CD4-positive, alpha-beta T cell (primary cell): Measurements from ENCODE around the gene MYCN. TPM values are rescaled to one million over a fixed set of nuclear protein-coding genes. Genes with fewer than 3 reads are reported as not detected.
"Not testable (repeated sequence)": the region's sequence is repeated elsewhere in the genome, so short reads cannot be mapped to it uniquely, and the experiment has no call there.

Experiments used
- ATAC-seq: fragments of 200-7000 bp; cut with Tn5 transposase; one replicate; pipeline ENCODE4 v1.10.0; 2022; ENCODE audit warnings: mild to moderate bottlenecking; ENCODE audit not compliant: poor library complexity
- CTCF ChIA-PET: fragments of 350-600 bp; sonication (Branson Sonifier 250); formaldehyde crosslinking; loops from one replicate; lab custom pipeline; 2021; ENCODE audit warnings: antibody characterized with exemption, inconsistent platforms; lab: Charles Lee
- POLR2A ChIA-PET: fragments of 350-600 bp; sonication (Branson Sonifier 250); formaldehyde crosslinking; loops from one replicate; lab custom pipeline; 2021; ENCODE audit warnings: antibody characterized with exemption, inconsistent platforms; lab: Charles Lee
- DNase-seq, 14 experiments: peaks; one replicate each; pipeline ENCODE4 v3.0.0-alpha.2; 2013 to 2020; ENCODE audit warnings: mixed read lengths in 2 of 14
- H3K27ac ChIP-seq, 2 donors: one replicate each; pipeline versions ENCODE4 v1.5.1 to v1.7.0; 2013; ENCODE audit warnings: low read length in 2 of 2, low read depth in 1 of 2, mild to moderate bottlenecking in 1 of 2
- H3K27me3 ChIP-seq, 2 experiments: 1 replicate in 1 of 2; 2 replicates in 1 of 2; pipeline versions ENCODE4 v1.6.1 to v1.7.0; 2013; ENCODE audit warnings: low read length in 2 of 2, control low read depth in 1 of 2, mild to moderate bottlenecking in 1 of 2, moderate library complexity in 1 of 2; ENCODE audit not compliant: insufficient read depth in 2 of 2, control insufficient read depth in 1 of 2
- H3K36me3 ChIP-seq: one replicate; pipeline ENCODE4 v1.6.1; 2013; ENCODE audit warnings: low read length, control low read depth; ENCODE audit not compliant: insufficient read depth
- H3K4me1 ChIP-seq: one replicate; pipeline ENCODE4 v1.6.1; 2013; ENCODE audit warnings: low read length, control low read depth; ENCODE audit not compliant: insufficient read depth
- H3K4me3 ChIP-seq: one replicate; pipeline ENCODE4 v1.5.1; 2013; ENCODE audit warnings: mild to moderate bottlenecking, low read length, moderate library complexity
- H3K9me3 ChIP-seq, 2 experiments: 1 replicate in 1 of 2; 2 replicates in 1 of 2; pipeline versions ENCODE4 v1.6.1 to v1.7.0; 2013; ENCODE audit warnings: low read length in 2 of 2, mild to moderate bottlenecking in 2 of 2, control low read depth in 1 of 2, moderate library complexity in 1 of 2; ENCODE audit not compliant: control insufficient read depth in 1 of 2, insufficient read depth in 1 of 2
- H3K27ac Mint-ChIP-seq: one replicate; pipeline ENCODE4 v1.8.0; 2020; ENCODE audit warnings: mixed read lengths
- H3K27me3 Mint-ChIP-seq: one replicate; pipeline ENCODE4 v1.8.0; 2021; ENCODE audit warnings: mixed read lengths
- H3K36me3 Mint-ChIP-seq: one replicate; pipeline ENCODE4 v1.8.0; 2021; ENCODE audit warnings: low read depth, mixed read lengths
- H3K4me1 Mint-ChIP-seq: one replicate; pipeline ENCODE4 v1.8.0; 2021; ENCODE audit warnings: low read depth, mixed read lengths
- H3K4me3 Mint-ChIP-seq: one replicate; pipeline ENCODE4 v1.8.0; 2020; ENCODE audit warnings: mild to moderate bottlenecking, mixed read lengths
- H3K9me3 Mint-ChIP-seq: one replicate; pipeline ENCODE4 v1.8.0; 2020; ENCODE audit warnings: mixed read lengths
- CTCF ChIP-seq: fragments of 200-600 bp; IDR thresholded peaks from one replicate; pipeline ENCODE4 v1.8.0; 2022; ENCODE audit warnings: antibody characterized with exemption, mild to moderate bottlenecking
- intact Hi-C, 2 experiments: fragments of 100-400 bp; cut with DNase I in 1 of 2; cut with micrococcal nuclease in 1 of 2; formaldehyde crosslinking; loops; one replicate each; pipeline versions ENCODE4 v1.15.1 to v1.9.0; 2023 to 2025; cut with DNase I, micrococcal nuclease
- total RNA-seq, 174 experiments: library from RNA in 2 of 174; stranded (reverse) in 2 of 174; gene quantifications; one replicate each; pipeline ENCODE4 v1.2.3 and lab custom pipeline; 2021 to 2026

Gene MYCN
- total RNA-seq, 2 experiments from 2014 or later = 0.19 TPM; not detected in 1

- intact Hi-C loops = no loop called here
- H3K4me3 Mint-ChIP-seq = no peak overlapping the region
- Histone ChIP-seq H3K27me3 (no peaks in the 10 kb centered on the region), H3K36me3 (no peaks in the 10 kb centered on the region), H3K27ac (no peak overlapping the region), H3K4me1 (no peaks in the 10 kb centered on the region), H3K9me3 (no peaks in the 10 kb centered on the region), H3K4me3 (no peak overlapping the region)
- ChIA-PET CTCF (no interaction called here), POLR2A (no interaction called here)
- H3K9me3 Mint-ChIP-seq = no peaks in the 10 kb centered on the region
- peaks cover 10% of the 10 kb centered on the region for H3K27me3 Mint-ChIP-seq
- DNase-seq (no peak), ATAC-seq (no peak)
- no peak overlapping the region for H3K27ac Mint-ChIP-seq
- H3K4me1 Mint-ChIP-seq = no peaks in the 10 kb centered on the region
- no peaks in the 10 kb centered on the region for H3K36me3 Mint-ChIP-seq
- TF ChIP-seq CTCF = no peak
Observed at GRCh38 chr2:15908371-15908770, 32.0 kb upstream of the MYCN start.

GRCh38 chr2:15909157-15909556, 31.2 kb upstream of the MYCN start:
- H3K4me3 Mint-ChIP-seq = no peak overlapping the region
- H3K9me3 Mint-ChIP-seq = no peaks in the 10 kb centered on the region
- POLR2A ChIA-PET = no interaction called here

GRCh38 chr2:15909736-15910135, 30.6 kb upstream of the MYCN start:
- ATAC-seq = no peak
- ChIA-PET POLR2A (no interaction called here), CTCF (no interaction called here)
- H3K4me1 ChIP-seq = no peaks in the 10 kb centered on the region
- H3K36me3 ChIP-seq = no peaks in the 10 kb centered on the region
- H3K36me3 Mint-ChIP-seq = no peaks in the 10 kb centered on the region
- no peak for TF ChIP-seq CTCF
- no peak overlapping the region for H3K4me3 ChIP-seq
- no peak overlapping the region for H3K27ac Mint-ChIP-seq
- H3K9me3 ChIP-seq = no peaks in the 10 kb centered on the region
- H3K4me3 Mint-ChIP-seq = no peak overlapping the region
- DNase-seq = no peak
- H3K27me3 ChIP-seq = no peaks in the 10 kb centered on the region
- intact Hi-C loops = no loop called here
- no peaks in the 10 kb centered on the region for H3K9me3 Mint-ChIP-seq
- H3K27ac ChIP-seq = no peak overlapping the region
- H3K4me1 Mint-ChIP-seq = no peaks in the 10 kb centered on the region
- peaks cover 10% of the 10 kb centered on the region for H3K27me3 Mint-ChIP-seq

More at GRCh38 chr2:15909157-15909556, 31.2 kb upstream of the MYCN start:
- no peak overlapping the region for H3K4me3 ChIP-seq
- H3K36me3 ChIP-seq = no peaks in the 10 kb centered on the region
- no peak for TF ChIP-seq CTCF
- CTCF ChIA-PET = no interaction called here
- no peak overlapping the region for H3K27ac ChIP-seq
- no peaks in the 10 kb centered on the region for H3K36me3 Mint-ChIP-seq
- DNase-seq (no peak), ATAC-seq (no peak)
- H3K27me3 Mint-ChIP-seq = peaks cover 10% of the 10 kb centered on the region
- no peaks in the 10 kb centered on the region for H3K9me3 ChIP-seq
- no peak overlapping the region for H3K27ac Mint-ChIP-seq
- no peaks in the 10 kb centered on the region for H3K4me1 ChIP-seq
- H3K27me3 ChIP-seq = no peaks in the 10 kb centered on the region
- no peaks in the 10 kb centered on the region for H3K4me1 Mint-ChIP-seq
- intact Hi-C loops = no loop called here

GRCh38 chr2:15911270-15911669, 29.1 kb upstream of the MYCN start:
- H3K27me3 ChIP-seq, H3K27ac ChIP-seq, DNase-seq, ATAC-seq, CTCF ChIA-PET, H3K4me3 ChIP-seq, H3K4me3 Mint-ChIP-seq, H3K4me1 ChIP-seq, H3K9me3 ChIP-seq, H3K36me3 ChIP-seq, H3K9me3 Mint-ChIP-seq, intact Hi-C loops, H3K36me3 Mint-ChIP-seq, H3K4me1 Mint-ChIP-seq, H3K27ac Mint-ChIP-seq, H3K27me3 Mint-ChIP-seq: not testable (repeated sequence)
- POLR2A ChIA-PET = interaction anchor here (1.0 kb wide), 1 partner anchor 29 kb away, joined by 3 read pairs; no protein-coding TSS in a partner anchor
